Hepatocyte (in vitro differentiated cells): ENCODE results near the gene S100A7A.

ENCODE experiments used
- EZH2 ChIP-seq: fragments of 200-600 bp; sonication (generic); IDR thresholded peaks from 2 replicates; pipeline ENCODE4 v1.6.1; 2016; ENCODE audit warnings: antibody characterized with exemption, mild to moderate bottlenecking, borderline replicate concordance
- EZH2phosphoT487 ChIP-seq: fragments of 200-600 bp; sonication (generic); IDR thresholded peaks from one replicate; pipeline ENCODE4 v1.6.1; 2018; ENCODE audit warnings: antibody characterized with exemption, mild to moderate bottlenecking, low read depth, moderate library complexity; ENCODE audit not compliant: unreplicated experiment, severe bottlenecking
- TF ChIP-seq, protein P1 (sequence below): fragments of 200-600 bp; sonication (generic); IDR thresholded peaks from 2 replicates; pipeline ENCODE4 v1.5.1; 2016; ENCODE audit warnings: antibody characterized with exemption, mild to moderate bottlenecking; ENCODE audit not compliant: poor library complexity

GRCh38 chr1:153393926-153394325, 22.4 kb upstream of the S100A7A start:
- TF ChIP-seq, protein P1, sequence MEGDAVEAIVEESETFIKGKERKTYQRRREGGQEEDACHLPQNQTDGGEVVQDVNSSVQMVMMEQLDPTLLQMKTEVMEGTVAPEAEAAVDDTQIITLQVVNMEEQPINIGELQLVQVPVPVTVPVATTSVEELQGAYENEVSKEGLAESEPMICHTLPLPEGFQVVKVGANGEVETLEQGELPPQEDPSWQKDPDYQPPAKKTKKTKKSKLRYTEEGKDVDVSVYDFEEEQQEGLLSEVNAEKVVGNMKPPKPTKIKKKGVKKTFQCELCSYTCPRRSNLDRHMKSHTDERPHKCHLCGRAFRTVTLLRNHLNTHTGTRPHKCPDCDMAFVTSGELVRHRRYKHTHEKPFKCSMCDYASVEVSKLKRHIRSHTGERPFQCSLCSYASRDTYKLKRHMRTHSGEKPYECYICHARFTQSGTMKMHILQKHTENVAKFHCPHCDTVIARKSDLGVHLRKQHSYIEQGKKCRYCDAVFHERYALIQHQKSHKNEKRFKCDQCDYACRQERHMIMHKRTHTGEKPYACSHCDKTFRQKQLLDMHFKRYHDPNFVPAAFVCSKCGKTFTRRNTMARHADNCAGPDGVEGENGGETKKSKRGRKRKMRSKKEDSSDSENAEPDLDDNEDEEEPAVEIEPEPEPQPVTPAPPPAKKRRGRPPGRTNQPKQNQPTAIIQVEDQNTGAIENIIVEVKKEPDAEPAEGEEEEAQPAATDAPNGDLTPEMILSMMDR, result no peak
- TF ChIP-seq EZH2 (no peak), EZH2phosphoT487 (no peak)
